Colonic mucosa (tissue), 4 donors: ENCODE results near the gene GRIP1. TPM values are rescaled to one million over a fixed set of nuclear protein-coding genes. Genes with fewer than 3 reads are reported as not detected.

Experiments
- DNase-seq: peaks from one replicate; pipeline ENCODE4 v3.0.0-alpha.2; 2020
- H3K27ac ChIP-seq: fragments of 200-600 bp; one replicate; pipeline ENCODE4 v1.8.0; 2021
- H3K27me3 ChIP-seq: fragments of 200-600 bp; one replicate; pipeline ENCODE4 v1.8.0; 2021
- H3K36me3 ChIP-seq: fragments of 200-600 bp; one replicate; pipeline ENCODE4 v1.8.0; 2021
- H3K4me1 ChIP-seq: fragments of 200-600 bp; one replicate; pipeline ENCODE4 v1.8.0; 2021; ENCODE audit warnings: mild to moderate bottlenecking
- H3K4me3 ChIP-seq: fragments of 200-600 bp; one replicate; pipeline ENCODE4 v1.8.0; 2021
- H3K9ac ChIP-seq, 2 donors: one replicate each; pipeline ENCODE4 v1.7.0; 2013; ENCODE audit warnings: control low read depth in 2 of 2, low read depth in 2 of 2, low read length in 2 of 2
- H3K9me3 ChIP-seq: fragments of 200-600 bp; one replicate; pipeline ENCODE4 v1.8.0; 2021
- intact Hi-C: fragments of 100-400 bp; cut with DNase I; formaldehyde crosslinking; loops from one replicate; pipeline ENCODE4 v1.14.1; 2022
- total RNA-seq, 2 donors: library from RNA; stranded (reverse); fragmentation: NEBNext Ultra II Directional in 1 of 2; extraction: Animal tissue kit (Norgen Biotek cat#: 25700) in 1 of 2; gene quantifications; one replicate each; pipeline ENCODE4 v1.2.1, GENCODE V29; 2021
- TF ChIP-seq, protein P1 (sequence below): fragments of 200-600 bp; IDR thresholded peaks from one replicate; pipeline ENCODE4 v1.8.0; 2022; ENCODE audit warnings: antibody characterized with exemption, mild to moderate bottlenecking
- donor health status: healthy.
- donor health status: DM: no; HTN: no; CAD: no.
- donor health status: DM: no; HTN: no; CAD: no.

GRIP1 gene
- total RNA-seq, 2 donors from 2014 or later: 3.7 to 6.2 TPM

DNA sequence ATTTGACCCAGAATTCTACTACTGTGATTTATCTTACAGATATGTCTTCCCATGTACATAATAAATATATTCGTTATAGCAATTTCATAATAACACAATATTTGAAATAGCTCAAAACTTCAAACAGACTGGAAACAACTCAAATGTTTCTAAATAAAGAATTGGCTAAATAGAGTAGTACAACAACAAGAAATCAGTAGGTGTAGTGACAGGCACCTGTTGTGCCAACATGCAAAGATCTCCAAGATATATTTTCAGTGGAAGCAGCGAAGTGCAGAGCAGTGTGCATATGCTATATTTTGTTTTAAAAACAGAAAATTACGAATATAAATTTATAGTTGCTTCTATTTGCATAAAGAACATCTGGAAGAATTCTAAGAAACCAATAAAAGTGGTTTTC is 60.9 kb downstream of the GRIP1 start:
- H3K4me3 ChIP-seq: no peak overlapping the region
- H3K9ac ChIP-seq: no peak overlapping the region
- H3K4me1 ChIP-seq: no peaks in the 10 kb centered on the region
- H3K36me3 ChIP-seq: no peaks in the 10 kb centered on the region
- no peak for DNase-seq
- TF ChIP-seq, protein P1, sequence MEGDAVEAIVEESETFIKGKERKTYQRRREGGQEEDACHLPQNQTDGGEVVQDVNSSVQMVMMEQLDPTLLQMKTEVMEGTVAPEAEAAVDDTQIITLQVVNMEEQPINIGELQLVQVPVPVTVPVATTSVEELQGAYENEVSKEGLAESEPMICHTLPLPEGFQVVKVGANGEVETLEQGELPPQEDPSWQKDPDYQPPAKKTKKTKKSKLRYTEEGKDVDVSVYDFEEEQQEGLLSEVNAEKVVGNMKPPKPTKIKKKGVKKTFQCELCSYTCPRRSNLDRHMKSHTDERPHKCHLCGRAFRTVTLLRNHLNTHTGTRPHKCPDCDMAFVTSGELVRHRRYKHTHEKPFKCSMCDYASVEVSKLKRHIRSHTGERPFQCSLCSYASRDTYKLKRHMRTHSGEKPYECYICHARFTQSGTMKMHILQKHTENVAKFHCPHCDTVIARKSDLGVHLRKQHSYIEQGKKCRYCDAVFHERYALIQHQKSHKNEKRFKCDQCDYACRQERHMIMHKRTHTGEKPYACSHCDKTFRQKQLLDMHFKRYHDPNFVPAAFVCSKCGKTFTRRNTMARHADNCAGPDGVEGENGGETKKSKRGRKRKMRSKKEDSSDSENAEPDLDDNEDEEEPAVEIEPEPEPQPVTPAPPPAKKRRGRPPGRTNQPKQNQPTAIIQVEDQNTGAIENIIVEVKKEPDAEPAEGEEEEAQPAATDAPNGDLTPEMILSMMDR: no peak
- H3K27ac ChIP-seq: no peak overlapping the region
- H3K9me3 ChIP-seq: no peaks in the 10 kb centered on the region
- intact Hi-C loops: no loop called here
- no peaks in the 10 kb centered on the region for H3K27me3 ChIP-seq

DNA sequence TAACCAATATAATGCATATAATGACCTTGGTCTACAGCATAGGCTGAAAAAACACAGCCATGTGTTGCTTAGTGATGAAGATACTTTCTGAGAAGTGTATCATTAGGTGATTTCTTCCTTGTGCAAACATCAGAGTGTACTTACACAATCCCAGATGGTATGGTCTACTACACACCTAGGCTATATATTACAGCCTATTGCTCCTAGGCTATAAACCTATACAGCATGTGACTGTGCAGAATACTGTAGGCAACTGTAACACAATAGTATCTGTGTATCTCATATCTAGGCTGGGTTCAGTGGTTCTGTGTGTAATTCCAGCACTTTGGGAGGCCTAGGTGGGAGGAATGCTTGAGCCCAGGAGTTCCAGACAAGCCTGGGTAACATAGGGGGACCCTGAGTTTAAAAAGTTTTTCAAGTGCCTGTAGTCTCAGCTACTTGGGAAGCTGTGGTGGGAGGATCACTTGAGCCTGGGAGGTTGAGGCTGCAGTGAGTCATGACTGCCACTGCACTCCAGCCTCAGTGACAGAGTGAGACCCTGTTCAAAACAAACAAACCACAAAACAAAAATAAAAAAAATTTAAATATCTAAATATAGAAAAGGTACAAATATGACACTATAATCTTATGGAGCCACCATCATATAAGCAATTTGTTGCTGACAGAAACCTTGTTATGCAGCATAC is 66.6 kb downstream of the GRIP1 start:
- Histone ChIP-seq H3K9me3 (no peaks in the 10 kb centered on the region), H3K4me1 (no peaks in the 10 kb centered on the region), H3K36me3 (no peaks in the 10 kb centered on the region), H3K4me3 (no peak overlapping the region), H3K27ac (no peak overlapping the region), H3K27me3 (no peaks in the 10 kb centered on the region), H3K9ac (no peak overlapping the region)
- TF ChIP-seq, protein P1: no peak
- no peak for DNase-seq
- intact Hi-C loops: no loop called here

DNA sequence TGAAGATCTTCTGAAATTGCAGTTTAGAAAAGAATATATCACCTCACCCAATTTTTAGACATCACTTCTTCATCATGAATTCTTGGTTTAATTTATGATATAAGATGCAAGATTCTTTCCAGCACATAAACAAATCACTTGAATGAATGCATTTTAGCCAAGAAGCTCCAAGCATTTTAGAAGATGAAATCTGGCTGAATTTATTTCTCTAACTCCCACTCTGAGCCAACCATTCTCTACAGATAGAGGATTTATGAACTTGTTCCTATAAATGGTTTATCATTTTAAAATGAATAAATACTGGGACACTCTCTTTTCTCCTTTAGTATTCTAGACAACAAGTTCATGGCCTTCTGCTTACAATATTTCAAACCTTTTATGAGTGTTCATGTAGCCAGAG is 71.7 kb downstream of the GRIP1 start:
- Histone ChIP-seq H3K9me3 (no peaks in the 10 kb centered on the region), H3K4me3 (no peak overlapping the region), H3K36me3 (no peaks in the 10 kb centered on the region), H3K27ac (no peak overlapping the region), H3K4me1 (no peaks in the 10 kb centered on the region), H3K9ac (no peak overlapping the region), H3K27me3 (no peaks in the 10 kb centered on the region)
- TF ChIP-seq, protein P1: no peak
- intact Hi-C loops: no loop called here
- DNase-seq: no peak

DNA sequence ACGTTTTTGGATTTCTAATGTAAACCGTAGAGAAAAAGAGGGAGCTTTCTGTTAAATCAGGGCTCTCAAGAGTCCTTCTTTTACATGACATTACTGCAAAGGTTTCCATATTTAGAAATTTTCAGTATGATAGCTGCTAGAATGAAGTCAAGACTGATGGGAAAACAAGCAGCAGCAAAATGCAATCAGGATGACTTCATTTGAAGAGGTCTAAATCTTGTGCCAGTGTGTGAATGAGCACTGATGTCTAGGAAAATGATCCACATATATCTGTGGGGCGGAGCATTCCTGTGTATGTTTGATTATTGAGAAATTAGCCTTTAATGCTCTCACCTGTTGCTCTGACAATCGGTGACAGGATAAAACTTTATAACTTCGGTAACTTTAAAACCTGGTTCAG is 73.6 kb downstream of the GRIP1 start:
- Histone ChIP-seq H3K4me3 (no peak overlapping the region), H3K27me3 (no peaks in the 10 kb centered on the region), H3K9me3 (no peaks in the 10 kb centered on the region), H3K36me3 (no peaks in the 10 kb centered on the region), H3K9ac (no peak overlapping the region), H3K4me1 (no peaks in the 10 kb centered on the region), H3K27ac (no peak overlapping the region)
- DNase-seq: no peak
- TF ChIP-seq, protein P1: no peak
- intact Hi-C loops: no loop called here

DNA sequence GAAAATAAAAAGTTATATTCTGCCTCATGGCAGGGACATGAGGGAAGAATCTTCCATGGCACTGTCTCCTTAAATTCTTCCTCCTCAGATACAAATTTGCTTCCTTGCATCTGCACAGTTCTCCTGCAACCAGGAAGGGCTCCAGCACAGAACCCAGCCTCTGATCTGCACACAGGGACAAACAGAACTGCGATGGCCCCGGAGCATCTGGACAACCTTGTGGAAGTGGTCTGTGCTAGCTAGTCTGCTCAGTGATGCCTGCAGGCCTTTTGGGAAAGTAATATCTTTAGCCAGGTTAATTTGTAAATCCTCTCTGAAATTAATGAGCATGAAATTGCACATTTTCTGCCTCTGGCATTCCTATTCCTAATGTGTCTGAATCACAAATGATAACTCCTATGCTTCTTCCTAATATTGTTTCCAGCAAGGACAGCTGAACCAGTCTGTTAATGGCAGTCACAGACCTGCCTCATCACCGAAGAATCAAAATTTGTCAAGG is 74.8 kb downstream of the GRIP1 start:
- intact Hi-C loops: no loop called here
- H3K4me1 ChIP-seq: no peaks in the 10 kb centered on the region
- H3K27ac ChIP-seq: no peak overlapping the region
- no peak for DNase-seq
- no peak overlapping the region for H3K4me3 ChIP-seq
- H3K36me3 ChIP-seq: no peaks in the 10 kb centered on the region
- TF ChIP-seq, protein P1: no peak
- H3K9ac ChIP-seq: no peak overlapping the region
- no peaks in the 10 kb centered on the region for H3K27me3 ChIP-seq
- H3K9me3 ChIP-seq: no peaks in the 10 kb centered on the region
